Motor neuron (in vitro differentiated cells): ENCODE results near the gene KLF18. TPM values are rescaled to one million over a fixed set of nuclear protein-coding genes. Genes with fewer than 3 reads are reported as not detected.
"Not testable (repeated sequence)": the region's sequence is repeated elsewhere in the genome, so short reads cannot be mapped to it uniquely, and the experiment has no call there.

Source experiments
- ATAC-seq, 8 experiments: fragments of 200-7000 bp; cut with Tn5 transposase; replicated peaks in 6 of 8; 2 replicates each; pipeline ENCODE4 v1.8.0; 2021; ENCODE audit warnings: mild to moderate bottlenecking in 8 of 8, moderate library complexity in 8 of 8
- H3K27ac ChIP-seq, 2 donors: fragments of 250-450 bp; sonication (Bioruptor Pico); 2 replicates each; pipeline ENCODE4 v1.9.0; 2021; ENCODE audit warnings: antibody characterized with exemption in 2 of 2, mild to moderate bottlenecking in 2 of 2, moderate library complexity in 1 of 2
- H3K4me1 ChIP-seq, 2 donors: fragments of 250-450 bp; sonication (Bioruptor Pico); replicated peaks in 1 of 2; 2 replicates each; pipeline ENCODE4 v1.6.1; 2021; ENCODE audit warnings: antibody characterized with exemption in 2 of 2, mild to moderate bottlenecking in 2 of 2, moderate library complexity in 1 of 2
- H3K4me3 ChIP-seq, 5 donors: fragments of 250-450 bp; sonication (Bioruptor Pico); 2 replicates each; pipeline ENCODE4 v1.9.0; 2021; ENCODE audit warnings: antibody characterized with exemption in 5 of 5, mild to moderate bottlenecking in 5 of 5, moderate library complexity in 4 of 5
- WGBS, 10 experiments: fragments of 450-650 bp; shearing (Covaris generic); methylation state at CpG; one replicate each; pipeline ENCODE4 v1.0.0; 2022; 5-methylcytosine and 5-hydroxymethylcytosine counted together
- in situ Hi-C, 9 experiments: fragments of 400-800 bp; cut with MboI; loops; one replicate each; pipeline ENCODE4 v1.15.0; 2021; ENCODE audit warnings: low sequenced_read_pairs in 9 of 9, low pct_unique_long_range_greater_than_20kb in 2 of 9; ENCODE audit not compliant: unreplicated experiment in 9 of 9
- total RNA-seq, 8 experiments: library from RNA; unstranded; fragments of 300-600 nt; gene quantifications; 2 replicates each; pipeline versions ENCODE4 v1.2.3 to v1.2.4, GENCODE V29; 2022

The KLF18 gene
- total RNA-seq, 8 experiments from 2014 or later = 0.13 to 0.19 TPM; not detected in 6

DNA sequence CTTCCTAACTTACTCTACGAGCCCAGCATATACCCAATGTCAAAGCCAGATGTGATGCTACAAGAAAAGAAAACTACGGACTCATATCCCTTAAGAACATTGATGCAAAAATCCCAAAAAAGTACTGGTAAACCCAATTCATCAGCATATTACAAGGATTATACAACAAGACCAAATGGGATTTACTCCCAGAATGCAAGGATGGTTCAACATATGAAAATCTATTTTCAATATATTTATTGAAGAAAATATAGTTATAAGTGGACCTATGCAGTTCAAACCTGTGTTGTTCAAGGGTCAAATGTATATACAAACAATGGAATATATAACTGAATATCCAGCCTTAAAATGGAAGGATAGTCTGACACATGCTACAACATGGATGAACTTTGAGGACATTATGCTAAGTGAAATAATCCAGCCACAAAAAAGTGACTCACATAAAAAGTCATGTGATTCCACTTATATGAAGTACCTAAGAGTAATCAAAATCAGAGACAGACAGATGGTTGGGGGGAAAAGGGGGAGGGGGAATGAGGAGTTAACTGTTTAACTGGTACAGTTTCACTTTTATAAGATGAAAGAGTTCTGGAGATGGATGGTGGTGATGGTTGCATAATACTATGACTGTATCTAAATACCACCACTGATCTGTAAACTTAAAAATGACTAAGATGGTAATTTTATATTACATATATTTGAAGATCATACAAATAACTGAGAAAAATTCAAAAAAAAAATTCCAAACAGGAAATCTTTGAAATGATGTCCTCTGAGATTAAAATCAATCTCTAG lies 3.7 kb upstream of the KLF18 start:
- no peak for ATAC-seq
- Histone ChIP-seq H3K27ac (no peak overlapping the region), H3K4me3 (no peak overlapping the region), H3K4me1 (no peaks in the 10 kb centered on the region)
- WGBS, 10 experiments = 11 to 100% (median 82%) methylated on average over 1 to 2 of the region's 2 CpGs; no CpG with 5 or more reads in 2 of the 10 experiments
- in situ Hi-C loops = no loop called here

DNA sequence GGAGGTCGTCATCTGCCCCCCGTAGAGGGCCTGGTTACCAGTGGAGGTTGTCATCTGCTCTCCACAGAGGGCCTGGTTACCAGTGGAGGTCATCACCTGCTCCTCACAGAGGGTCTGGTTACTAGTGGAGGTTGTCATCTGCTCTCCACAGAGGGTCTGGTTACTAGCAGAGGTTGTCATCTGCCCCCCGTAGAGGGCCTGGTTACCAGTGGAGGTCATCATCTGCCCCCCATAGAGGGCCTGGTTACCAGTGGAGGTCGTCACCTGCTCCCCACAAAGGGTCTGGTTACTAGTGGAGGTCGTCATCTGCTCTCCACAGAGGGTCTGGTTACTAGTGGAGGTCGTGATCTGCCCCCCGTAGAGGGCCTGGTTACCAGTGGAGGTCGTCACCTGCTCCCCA lies 1.9 kb downstream of the KLF18 start:
- H3K27ac ChIP-seq, H3K4me3 ChIP-seq, ATAC-seq, in situ Hi-C loops, H3K4me1 ChIP-seq: not testable (repeated sequence)
- no CpG with 5 or more reads among the region's 8 CpGs for WGBS, 10 experiments

DNA sequence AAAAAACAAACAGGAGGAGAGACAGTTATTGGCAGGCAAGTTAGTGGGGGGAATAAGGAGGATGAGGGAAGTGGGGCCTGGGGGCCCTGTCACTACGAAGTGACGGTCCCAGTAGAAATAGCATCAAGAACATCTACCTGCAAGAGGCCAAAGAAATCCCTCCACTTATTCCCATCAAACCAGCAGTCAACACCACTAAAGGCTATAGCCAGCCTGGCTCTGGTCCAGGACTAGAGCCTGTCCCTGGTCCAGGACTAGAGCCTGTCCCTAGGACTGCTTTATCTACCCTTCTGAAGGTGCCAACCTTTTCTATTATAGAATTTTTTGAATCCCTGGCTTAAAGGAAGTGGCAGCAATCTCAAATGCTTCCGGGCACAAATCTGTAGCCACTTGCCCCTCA lies 3.2 kb downstream of the KLF18 start:
- H3K4me3 ChIP-seq = no peak overlapping the region
- no peak for ATAC-seq
- in situ Hi-C loops = no loop called here
- H3K4me1 ChIP-seq = no peaks in the 10 kb centered on the region
- no peak overlapping the region for H3K27ac ChIP-seq
- 17 to 100% (median 55%) methylated on average over 1 to 3 of the region's 3 CpGs for WGBS, 10 experiments

DNA sequence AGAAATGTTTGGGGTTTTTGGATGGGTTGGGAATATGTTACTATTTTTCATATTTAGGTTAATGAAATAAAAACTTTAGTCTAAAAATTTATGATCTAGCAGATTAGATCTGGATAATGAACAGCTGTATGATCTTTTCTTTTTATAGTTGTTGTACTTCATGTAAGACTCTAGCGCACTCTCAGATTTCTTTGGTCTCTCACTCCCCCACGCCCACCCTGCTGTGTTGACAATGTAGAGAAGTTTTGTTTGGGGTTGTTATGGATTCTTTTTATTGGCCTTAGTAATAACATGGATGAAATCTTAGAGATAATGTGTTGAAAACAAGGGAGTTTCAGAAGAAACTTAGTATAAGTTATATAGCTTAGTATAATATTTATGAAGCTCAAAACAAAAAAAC lies 5.5 kb downstream of the KLF18 start:
- WGBS, 10 experiments = 46 to 100% (median 94%) methylated on average over 1 to 2 of the region's 2 CpGs; no CpG with 5 or more reads in 1 of the 10 experiments
- H3K27ac ChIP-seq = no peak overlapping the region
- in situ Hi-C loops = no loop called here
- no peaks in the 10 kb centered on the region for H3K4me1 ChIP-seq
- H3K4me3 ChIP-seq = no peak overlapping the region
- no peak for ATAC-seq

DNA sequence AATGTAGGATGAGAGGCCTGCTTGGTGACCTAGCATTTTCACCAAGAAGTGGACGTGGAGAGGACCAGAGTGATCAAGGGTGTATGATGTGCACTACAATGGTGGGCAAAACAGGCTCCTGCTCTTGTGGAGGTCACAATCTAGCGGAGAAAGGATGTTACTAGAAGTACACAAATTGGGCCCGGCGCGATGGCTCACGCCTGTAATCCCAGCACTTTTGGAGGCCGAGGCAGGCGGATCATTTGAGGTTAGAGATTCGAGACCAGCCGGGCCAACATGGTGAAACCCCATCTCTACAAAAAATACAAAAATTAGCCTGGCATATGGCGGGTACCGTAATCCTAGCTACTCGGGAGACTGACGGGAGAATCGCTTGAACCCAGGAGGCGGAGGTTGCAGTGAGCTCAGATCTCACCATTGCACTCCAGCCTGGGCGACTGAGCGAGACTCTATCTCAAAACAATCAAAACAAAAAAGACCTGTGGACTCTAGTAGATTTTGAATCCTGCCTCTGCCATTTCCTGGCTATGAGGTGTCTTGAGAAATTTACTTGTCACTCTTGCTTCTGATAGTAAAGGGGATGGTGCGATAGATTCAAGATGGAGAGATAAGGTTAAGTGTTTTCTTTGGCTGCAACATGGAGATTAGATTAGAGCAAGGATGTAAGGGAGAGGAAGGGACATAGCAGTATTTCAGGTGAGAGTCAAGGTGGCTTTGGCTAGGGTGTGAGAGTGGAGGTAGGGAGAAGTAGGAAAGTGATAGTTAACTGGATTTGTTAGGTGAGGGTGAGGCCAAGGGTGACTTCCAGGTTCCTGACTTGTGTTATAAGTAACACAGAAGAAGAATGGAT lies 7.1 kb downstream of the KLF18 start:
- H3K27ac ChIP-seq = no peak overlapping the region
- WGBS, 10 experiments = 68 to 100% (median 87%) methylated on average over 1 to 18 of the region's 19 CpGs
- in situ Hi-C loops = no loop called here
- H3K4me3 ChIP-seq = no peak overlapping the region
- ATAC-seq = no peak
- H3K4me1 ChIP-seq = no peaks in the 10 kb centered on the region

DNA sequence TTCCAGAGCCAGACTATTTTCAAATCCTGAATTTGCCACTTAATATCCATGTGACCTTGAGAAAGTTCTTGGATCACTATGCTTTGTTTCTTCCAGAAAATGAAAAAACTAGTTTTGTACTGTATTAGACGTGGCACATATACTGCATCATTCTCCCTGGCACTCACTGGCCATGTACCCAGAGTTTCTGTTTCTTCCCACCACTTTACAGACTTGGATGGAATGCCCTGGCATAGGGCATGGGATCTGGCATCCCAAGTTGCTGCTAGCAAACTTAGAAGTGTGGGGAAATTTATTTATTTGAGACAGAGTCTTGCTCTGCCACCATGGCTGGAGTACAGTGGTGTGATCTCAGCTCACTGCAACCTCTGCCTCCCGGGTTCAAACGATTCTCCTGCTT lies 10.0 kb downstream of the KLF18 start:
- H3K4me3 ChIP-seq = no peak overlapping the region
- ATAC-seq = no peak
- in situ Hi-C loops = no loop called here
- H3K27ac ChIP-seq = no peak overlapping the region
- WGBS, 10 experiments = 20 to 86% (median 74%) methylated on average over 1 to 3 of the region's 3 CpGs; no CpG with 5 or more reads in 2 of the 10 experiments
- no peaks in the 10 kb centered on the region for H3K4me1 ChIP-seq

DNA sequence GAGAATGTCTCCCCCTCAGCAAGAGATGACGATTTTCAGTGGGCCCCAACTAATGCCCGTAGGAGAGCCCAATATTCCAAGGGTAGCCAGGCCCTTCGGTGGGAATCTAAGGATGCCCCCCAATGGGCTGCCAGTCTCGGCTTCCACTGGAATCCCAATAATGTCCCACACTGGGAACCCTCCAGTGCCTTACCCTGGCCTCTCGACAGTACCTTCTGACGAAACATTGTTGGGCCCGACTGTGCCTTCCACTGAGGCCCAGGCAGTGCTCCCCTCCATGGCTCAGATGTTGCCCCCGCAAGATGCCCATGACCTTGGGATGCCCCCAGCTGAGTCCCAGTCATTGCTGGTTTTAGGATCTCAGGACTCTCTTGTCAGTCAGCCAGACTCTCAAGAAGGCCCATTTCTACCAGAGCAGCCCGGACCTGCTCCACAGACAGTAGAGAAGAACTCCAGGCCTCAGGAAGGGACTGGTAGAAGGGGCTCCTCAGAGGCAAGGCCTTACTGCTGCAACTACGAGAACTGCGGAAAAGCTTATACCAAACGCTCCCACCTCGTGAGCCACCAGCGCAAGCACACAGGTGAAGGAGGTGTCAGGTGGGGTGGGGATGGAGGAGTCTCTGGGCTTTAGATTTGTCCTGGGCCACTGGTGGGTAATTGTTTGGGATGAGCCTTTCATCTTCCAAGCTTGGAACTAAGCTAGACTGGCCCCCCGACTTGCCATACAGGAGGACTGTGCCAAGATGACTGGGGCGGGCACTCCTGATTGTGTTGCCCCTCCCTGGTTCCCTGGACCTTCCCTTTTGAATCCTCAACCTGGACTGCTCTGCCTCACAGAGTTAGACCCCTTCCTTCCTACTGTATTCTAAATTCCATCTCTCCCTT lies 11.6 kb downstream of the KLF18 start:
- no peaks in the 10 kb centered on the region for H3K4me1 ChIP-seq
- 51 to 100% (median 87%) methylated on average over 1 to 16 of the region's 16 CpGs; no CpG with 5 or more reads in 2 of the 10 experiments for WGBS, 10 experiments
- in situ Hi-C loops = no loop called here
- H3K27ac ChIP-seq = no peak overlapping the region
- no peak for ATAC-seq
- H3K4me3 ChIP-seq = no peak overlapping the region

DNA sequence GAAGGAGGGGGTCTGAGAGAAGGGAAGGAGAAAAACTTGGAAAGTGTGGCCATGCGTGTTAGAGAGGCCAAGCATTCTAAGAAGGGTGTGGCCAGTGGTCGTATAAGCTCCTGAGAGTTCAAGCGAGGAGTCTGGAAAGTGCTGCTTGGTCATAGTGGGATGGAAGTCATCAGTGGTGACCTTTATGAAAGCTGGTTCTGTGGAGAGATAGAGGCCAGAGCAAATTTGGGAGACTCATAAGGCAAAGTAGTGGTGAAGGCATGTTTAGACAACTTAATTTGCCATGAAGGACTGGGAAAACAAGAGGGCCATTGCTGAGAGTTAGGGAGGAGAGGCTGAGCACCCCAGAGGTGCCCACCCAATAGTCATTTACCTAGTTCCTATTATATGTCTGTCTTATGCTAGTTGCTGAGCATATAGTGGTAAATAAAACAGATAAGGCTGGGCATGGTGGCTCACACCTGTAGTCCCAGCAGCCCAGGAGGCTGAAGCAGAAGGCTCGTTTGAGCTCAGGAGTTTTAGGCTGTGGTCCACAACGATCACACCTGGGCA lies 21.0 kb downstream of the KLF18 start:
- H3K4me3 ChIP-seq = no peak overlapping the region
- WGBS, 10 experiments = 30 to 100% (median 81%) methylated on average over 1 to 5 of the region's 5 CpGs; no CpG with 5 or more reads in 2 of the 10 experiments
- in situ Hi-C loops = no loop called here
- H3K4me1 ChIP-seq = no peaks in the 10 kb centered on the region
- no peak overlapping the region for H3K27ac ChIP-seq
- no peak for ATAC-seq

DNA sequence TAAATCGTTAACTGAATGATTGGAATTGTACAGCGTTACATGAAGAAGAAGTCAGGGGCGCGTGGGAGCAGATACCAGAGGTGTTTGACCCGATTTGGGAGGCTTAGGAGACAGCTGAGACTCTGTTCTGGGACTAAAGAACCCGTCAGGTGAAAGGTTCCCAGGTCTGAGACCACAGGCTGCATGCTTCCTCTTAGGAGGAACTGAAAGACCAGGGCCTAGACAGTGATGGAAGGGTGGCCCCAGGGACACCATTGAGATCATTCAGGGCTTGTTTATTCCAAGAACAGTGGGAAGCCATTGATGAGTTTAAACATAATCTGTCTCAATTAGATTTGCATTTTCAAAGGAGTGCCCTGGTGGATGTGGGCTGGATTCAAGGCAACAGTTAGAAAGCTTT lies 21.9 kb downstream of the KLF18 start:
- in situ Hi-C loops = no loop called here
- no peak for ATAC-seq
- Histone ChIP-seq H3K4me3 (no peak overlapping the region), H3K4me1 (no peaks in the 10 kb centered on the region), H3K27ac (no peak overlapping the region)
- WGBS, 10 experiments = 49 to 95% (median 68%) methylated on average over 4 to 6 of the region's 6 CpGs; no CpG with 5 or more reads in 3 of the 10 experiments

DNA sequence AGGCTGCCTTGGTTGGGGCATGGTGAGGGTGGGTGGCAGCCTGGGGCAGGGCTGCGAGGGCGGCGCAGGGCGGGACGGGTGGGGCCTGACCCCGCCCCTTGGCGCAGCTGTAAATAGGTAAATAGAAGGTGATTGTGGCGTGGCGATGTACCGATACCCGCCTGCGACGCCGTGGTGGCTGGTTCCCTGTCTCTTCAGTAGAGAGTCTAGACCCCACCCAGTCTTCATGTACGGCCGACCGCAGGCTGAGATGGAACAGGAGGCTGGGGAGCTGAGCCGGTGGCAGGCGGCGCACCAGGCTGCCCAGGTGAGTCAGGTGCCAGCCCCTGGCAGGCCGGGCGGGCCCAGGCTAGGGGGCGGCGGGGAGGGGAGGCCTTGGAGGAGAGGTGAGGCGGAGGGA lies 22.7 kb downstream of the KLF18 start, which contains the start of gene KLF17:
TSS of gene KLF17 (plus strand) at position 140 of the 400 bp plus-strand sequence. CDS start at position 227, 87 bp downstream.
- no peak for ATAC-seq
- no CpG with 5 or more reads among the region's 25 CpGs for WGBS, 10 experiments

DNA sequence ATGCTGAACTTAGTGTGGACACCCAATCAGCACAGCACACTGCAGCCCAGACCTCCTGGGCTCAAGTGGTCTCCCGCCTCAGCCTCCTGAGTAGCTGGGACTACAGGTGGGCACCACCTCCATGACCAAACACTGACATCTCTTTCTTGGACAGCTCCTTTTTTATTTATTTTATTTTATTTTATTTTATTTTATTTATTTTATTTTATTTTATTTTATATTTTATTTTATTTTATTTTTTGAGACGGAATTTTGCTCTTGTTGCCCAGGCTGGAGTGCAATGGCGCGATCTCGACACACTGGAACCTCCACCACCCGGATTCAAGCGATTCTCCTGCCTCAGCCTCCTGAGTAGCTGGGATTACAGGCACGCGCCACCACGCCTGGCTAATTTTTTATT lies 24.2 kb downstream of the KLF18 start:
- in situ Hi-C loops, H3K4me3 ChIP-seq, ATAC-seq, H3K27ac ChIP-seq, H3K4me1 ChIP-seq: not testable (repeated sequence)
- 73 to 100% (median 94%) methylated on average over 3 to 10 of the region's 10 CpGs; no CpG with 5 or more reads in 1 of the 10 experiments for WGBS, 10 experiments

More for the DNA sequence above, 22.7 kb downstream of the KLF18 start, which contains the start of gene KLF17:
- Histone ChIP-seq H3K4me1 (no peaks in the 10 kb centered on the region), H3K4me3 (no peak within 1 kb of the TSS), H3K27ac (no peak within 1 kb of the TSS)
- in situ Hi-C loops = no loop called here

DNA sequence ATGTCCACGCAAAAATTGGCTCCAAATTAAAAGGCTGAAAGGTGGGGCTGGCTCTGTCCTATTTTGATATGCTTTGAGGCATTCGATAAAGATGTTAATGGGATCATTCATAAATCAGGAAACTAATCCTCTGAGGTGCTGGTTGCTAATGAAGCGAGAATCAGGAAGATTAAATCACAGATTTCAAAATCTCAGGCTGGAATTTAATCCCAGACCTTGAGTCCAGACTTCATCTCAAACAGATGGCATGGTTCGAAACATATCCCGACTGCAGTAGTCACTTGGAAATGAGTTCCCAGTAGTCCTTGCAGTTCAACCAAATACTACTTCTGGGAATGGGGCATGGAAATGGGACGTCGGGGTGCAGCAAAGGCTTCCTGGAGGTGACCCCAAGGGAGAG lies 27.3 kb downstream of the KLF18 start:
- no peaks in the 10 kb centered on the region for H3K4me1 ChIP-seq
- ATAC-seq = no peak
- 45 to 96% (median 83%) methylated on average over 3 to 7 of the region's 7 CpGs; no CpG with 5 or more reads in 1 of the 10 experiments for WGBS, 10 experiments
- H3K4me3 ChIP-seq = no peak overlapping the region
- in situ Hi-C loops = no loop called here
- H3K27ac ChIP-seq = no peak overlapping the region
